Tibial nerve (tissue), 4 donors: ENCODE measurements around the gene ZNF778. TPM values are rescaled to one million over a fixed set of nuclear protein-coding genes. Genes with fewer than 3 reads are reported as not detected.
A peak's percentile ranks its signal among the peaks of the same experiment; 100 is the strongest.
"Not testable (repeated sequence)": the region's sequence is repeated elsewhere in the genome, so short reads cannot be mapped to it uniquely, and the experiment has no call there.

Experiments
- DNase-seq, 2 donors: peaks; one replicate each; pipeline ENCODE4 v3.0.0-alpha.2; 2019; ENCODE audit warnings: low spot score in 2 of 2
- H3K27ac ChIP-seq, 4 donors: fragments of 200-600 bp; sonication (generic) in 3 of 4; one replicate each; pipeline ENCODE4 v1.5.1; 2017 to 2019; ENCODE audit warnings: mild to moderate bottlenecking in 1 of 4
- H3K27me3 ChIP-seq, 2 donors: fragments of 200-600 bp; sonication (generic) in 1 of 2; one replicate each; pipeline versions ENCODE4 v1.5.1 to v1.6.0; 2017 to 2019
- H3K36me3 ChIP-seq, 3 donors: fragments of 200-600 bp; sonication (generic); one replicate each; pipeline ENCODE4 v1.5.1; 2018 to 2019
- H3K4me1 ChIP-seq, 4 donors: fragments of 200-600 bp; sonication (generic) in 3 of 4; one replicate each; pipeline ENCODE4 v1.5.1; 2017 to 2019
- H3K4me3 ChIP-seq, 4 donors: fragments of 200-600 bp; sonication (generic) in 3 of 4; one replicate each; pipeline ENCODE4 v1.5.1; 2017 to 2019; ENCODE audit warnings: mild to moderate bottlenecking in 1 of 4, moderate library complexity in 1 of 4
- H3K9me3 ChIP-seq, 4 donors: fragments of 200-600 bp; sonication (generic) in 3 of 4; one replicate each; pipeline ENCODE4 v1.5.1; 2017 to 2019
- EP300 ChIP-seq, 2 donors: sonication (generic); formaldehyde crosslinking; IDR thresholded peaks; one replicate each; pipeline ENCODE4 v1.6.1; 2017; ENCODE audit warnings: antibody characterized with exemption in 2 of 2, mild to moderate bottlenecking in 1 of 2
- POLR2A ChIP-seq, 2 donors: fragments of 450-650 bp; IDR thresholded peaks; one replicate each; pipeline ENCODE4 v1.6.1; 2017; ENCODE audit warnings: antibody characterized with exemption in 2 of 2, mild to moderate bottlenecking in 2 of 2, moderate library complexity in 2 of 2
- WGBS, 2 donors: methylation state at CpG; one replicate each; pipeline ENCODE4 v1.1.5; 2018; 5-methylcytosine and 5-hydroxymethylcytosine counted together
- total RNA-seq, 4 donors: library from RNA; depleted of rRNA; stranded (reverse); fragments of >200 nt; gene quantifications; one replicate each; pipeline ENCODE4 v1.1.0, GENCODE V29; 2016
- TF ChIP-seq, protein P1 (sequence below), 5 experiments: fragments of 200-600 bp in 3 of 5; fragments of 450-650 bp in 2 of 5; sonication (generic) in 3 of 5; IDR thresholded peaks; one replicate each; pipeline ENCODE4 v1.5.1; 2016 to 2019; ENCODE audit warnings: antibody characterized with exemption in 5 of 5, mild to moderate bottlenecking in 3 of 5, moderate library complexity in 2 of 5

Gene ZNF778
- total RNA-seq, 4 donors from 2014 or later, result 11.2 to 26.0 (median 16.2) TPM

DNA sequence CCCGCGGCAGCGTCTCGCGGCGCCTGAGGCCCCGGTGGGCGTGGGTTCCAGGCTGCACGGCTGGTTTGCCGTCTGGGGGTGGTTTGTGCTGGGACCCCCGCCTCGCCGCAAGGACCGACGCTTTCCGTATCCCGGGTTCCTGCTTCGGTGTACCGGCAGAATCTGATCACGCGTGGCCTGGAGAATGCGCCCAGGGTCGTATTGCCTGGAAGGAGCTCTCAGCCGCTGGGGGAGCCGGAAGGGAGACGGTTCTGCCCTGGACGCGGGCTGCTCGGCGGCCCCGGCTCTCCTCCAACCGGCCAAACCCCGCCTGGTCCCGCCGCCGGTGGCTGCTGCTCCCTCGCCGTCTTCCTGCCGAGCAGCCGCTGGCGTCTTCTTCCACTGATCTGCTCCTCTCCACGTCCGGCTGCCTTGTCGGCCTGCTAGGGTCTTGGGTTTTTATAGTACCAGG lies 39.8 kb downstream of the ZNF778 start:
- no peaks in the 10 kb centered on the region for H3K36me3 ChIP-seq

DNA sequence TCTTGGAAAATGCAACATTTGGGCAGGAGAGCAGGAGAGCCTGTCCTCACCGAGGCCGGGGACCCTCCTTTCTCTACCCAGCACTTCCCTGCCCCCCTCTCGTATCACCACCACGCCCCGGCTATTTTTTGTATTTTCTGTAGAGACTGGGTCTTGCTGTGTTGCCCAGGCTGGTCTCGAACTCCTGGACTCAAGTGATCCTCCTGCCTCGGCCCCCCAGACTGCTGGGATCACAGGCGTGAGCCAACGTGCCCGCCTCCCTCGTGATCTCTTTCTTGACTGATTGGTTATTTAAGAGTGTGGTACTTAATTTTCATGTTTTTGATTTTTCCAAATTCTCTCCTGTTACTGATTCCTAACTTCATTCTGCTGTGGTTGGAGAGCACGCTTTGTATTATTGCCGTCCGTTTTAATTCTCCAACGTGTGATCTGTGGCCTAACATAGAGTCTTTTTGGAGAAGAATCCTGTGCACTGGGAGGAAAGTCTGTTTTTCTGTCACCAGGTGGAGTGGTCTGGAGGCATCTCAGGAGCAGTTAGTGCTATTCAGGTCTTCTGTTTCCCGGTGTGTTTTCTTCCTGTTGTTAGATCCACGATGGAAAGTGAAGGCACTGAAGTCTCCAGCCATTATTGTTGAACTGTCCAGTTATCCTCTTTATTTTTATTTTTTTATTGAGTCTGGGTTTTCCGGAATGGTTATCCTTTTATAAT lies 40.4 kb downstream of the ZNF778 start:
- Histone ChIP-seq H3K4me1 (peaks cover 0 to 16% (median 10%) of the 10 kb centered on the region in 4 donors), H3K4me3 (peak overlapping the region in 3 of 4 donors; percentile 26 to 45 (median 34)), H3K27me3 (peaks cover 0 to 21% of the 10 kb centered on the region in 2 donors), H3K9me3 (peaks cover 0 to 12% (median 0%) of the 10 kb centered on the region in 4 donors), H3K27ac (peak overlapping the region in 1 of 4 donors; percentile 34), H3K36me3 (no peaks in the 10 kb centered on the region)
- no peak for DNase-seq
- TF ChIP-seq, protein P1, sequence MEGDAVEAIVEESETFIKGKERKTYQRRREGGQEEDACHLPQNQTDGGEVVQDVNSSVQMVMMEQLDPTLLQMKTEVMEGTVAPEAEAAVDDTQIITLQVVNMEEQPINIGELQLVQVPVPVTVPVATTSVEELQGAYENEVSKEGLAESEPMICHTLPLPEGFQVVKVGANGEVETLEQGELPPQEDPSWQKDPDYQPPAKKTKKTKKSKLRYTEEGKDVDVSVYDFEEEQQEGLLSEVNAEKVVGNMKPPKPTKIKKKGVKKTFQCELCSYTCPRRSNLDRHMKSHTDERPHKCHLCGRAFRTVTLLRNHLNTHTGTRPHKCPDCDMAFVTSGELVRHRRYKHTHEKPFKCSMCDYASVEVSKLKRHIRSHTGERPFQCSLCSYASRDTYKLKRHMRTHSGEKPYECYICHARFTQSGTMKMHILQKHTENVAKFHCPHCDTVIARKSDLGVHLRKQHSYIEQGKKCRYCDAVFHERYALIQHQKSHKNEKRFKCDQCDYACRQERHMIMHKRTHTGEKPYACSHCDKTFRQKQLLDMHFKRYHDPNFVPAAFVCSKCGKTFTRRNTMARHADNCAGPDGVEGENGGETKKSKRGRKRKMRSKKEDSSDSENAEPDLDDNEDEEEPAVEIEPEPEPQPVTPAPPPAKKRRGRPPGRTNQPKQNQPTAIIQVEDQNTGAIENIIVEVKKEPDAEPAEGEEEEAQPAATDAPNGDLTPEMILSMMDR (IDR thresholded peaks at IDR 0.05), result no peak
- 71 to 75% methylated on average over 18 of the region's 18 CpGs for WGBS, 2 donors

More for the DNA sequence above, 39.8 kb downstream of the ZNF778 start:
- peaks cover 0 to 21% of the 10 kb centered on the region in 2 donors for H3K27me3 ChIP-seq
- peak overlapping the region; percentile 26 to 45 (median 38) for H3K4me3 ChIP-seq
- H3K4me1 ChIP-seq, result peaks cover 0 to 16% (median 10%) of the 10 kb centered on the region in 4 donors
- TF ChIP-seq POLR2A (IDR thresholded peaks at IDR 0.05) (no peak), EP300 (IDR thresholded peaks at IDR 0.05) (no peak)
- TF ChIP-seq, protein P1 (IDR thresholded peaks at IDR 0.05), result no peak
- H3K27ac ChIP-seq, result peak overlapping the region in 1 of 4 donors; percentile 34
- WGBS, 2 donors, result 1 to 2% methylated on average over 23 to 44 of the region's 44 CpGs
- peaks cover 0 to 6% (median 0%) of the 10 kb centered on the region in 4 donors for H3K9me3 ChIP-seq
- no peak for DNase-seq

DNA sequence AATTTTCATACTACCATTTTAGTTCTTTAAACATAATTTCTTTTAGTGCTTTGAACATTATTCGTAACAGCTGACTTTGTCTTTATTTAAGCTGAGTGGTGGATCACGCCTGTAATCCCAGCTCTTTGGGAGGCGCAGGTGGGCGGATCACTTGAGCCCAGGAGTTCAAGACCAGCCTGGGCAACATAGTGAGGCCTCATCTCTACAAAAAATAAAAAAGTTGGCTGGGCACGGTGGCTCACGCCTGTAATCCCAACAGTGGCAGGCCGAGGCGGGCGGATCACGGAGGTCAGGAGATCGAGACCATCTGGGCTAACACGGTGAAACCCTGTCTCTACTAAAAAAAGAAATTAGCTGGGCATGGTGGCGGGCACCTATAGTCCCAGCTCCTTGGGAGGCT lies 42.4 kb downstream of the ZNF778 start:
- H3K27me3 ChIP-seq, result peaks cover 0 to 21% of the 10 kb centered on the region in 2 donors
- DNase-seq, H3K27ac ChIP-seq, H3K36me3 ChIP-seq, H3K4me3 ChIP-seq: not testable (repeated sequence)
- H3K4me1 ChIP-seq, result peaks cover 0 to 16% (median 10%) of the 10 kb centered on the region in 4 donors
- whole genome bisulfite sequencing, 2 donors, result 93 to 94% methylated on average over 13 of the region's 13 CpGs
- peaks cover 0 to 19% (median 0%) of the 10 kb centered on the region in 4 donors for H3K9me3 ChIP-seq

DNA sequence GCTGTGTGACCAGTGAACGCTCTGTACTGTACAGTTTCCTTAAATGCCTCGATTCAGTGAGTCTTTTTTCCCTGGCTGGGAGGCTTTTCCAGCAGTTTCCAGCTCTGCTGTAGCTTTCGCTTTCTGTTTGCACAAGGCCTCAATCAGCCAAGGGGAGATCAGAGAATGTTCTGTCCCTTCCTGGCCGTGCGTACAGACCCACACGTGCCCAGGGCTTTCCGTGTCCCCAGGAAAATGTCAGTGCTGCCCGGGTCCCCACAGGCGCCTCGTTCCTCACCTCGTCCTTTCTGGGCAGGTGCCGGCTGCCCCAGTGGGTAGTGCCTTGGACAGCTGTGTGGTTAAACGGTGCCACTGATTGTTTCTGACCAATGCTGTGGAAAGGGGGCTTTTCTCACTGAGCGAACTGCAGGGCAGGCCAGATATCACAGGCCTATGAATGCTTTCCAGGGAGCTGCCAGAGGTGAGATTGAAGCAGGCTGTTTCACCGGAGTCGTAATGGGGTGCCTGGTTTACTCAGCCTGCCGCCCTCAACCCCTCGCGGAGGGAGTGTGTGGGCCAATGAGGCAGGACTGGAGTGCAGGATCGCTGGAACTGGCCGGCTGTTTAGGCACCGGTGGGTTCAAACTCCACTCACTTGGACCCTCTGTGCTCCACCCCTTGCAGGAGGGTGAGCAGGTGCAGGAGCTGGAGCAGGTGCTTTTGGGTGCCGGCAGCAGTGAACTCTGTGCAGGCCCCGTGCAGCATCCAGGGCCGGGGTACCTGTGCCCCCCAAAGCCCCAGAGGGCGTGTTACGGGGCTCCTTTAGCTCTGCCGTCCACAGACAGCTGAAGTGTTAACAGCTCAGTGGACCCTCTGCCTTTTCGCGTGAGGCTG lies 44.4 kb downstream of the ZNF778 start:
- Histone ChIP-seq H3K36me3 (peaks cover 0 to 28% (median 4%) of the 10 kb centered on the region in 3 donors), H3K9me3 (peaks cover 0 to 19% (median 0%) of the 10 kb centered on the region in 4 donors), H3K4me3 (no peak overlapping the region), H3K27me3 (peaks cover 0 to 11% of the 10 kb centered on the region in 2 donors), H3K4me1 (peaks cover 0 to 10% (median 8%) of the 10 kb centered on the region in 4 donors), H3K27ac (no peak overlapping the region)
- TF ChIP-seq EP300 (IDR thresholded peaks at IDR 0.05) (no peak), POLR2A (IDR thresholded peaks at IDR 0.05) (no peak)
- TF ChIP-seq, protein P1 (IDR thresholded peaks at IDR 0.05), result no peak
- no peak for DNase-seq
- WGBS, 2 donors, result 85 to 88% methylated on average over 30 of the region's 30 CpGs

DNA sequence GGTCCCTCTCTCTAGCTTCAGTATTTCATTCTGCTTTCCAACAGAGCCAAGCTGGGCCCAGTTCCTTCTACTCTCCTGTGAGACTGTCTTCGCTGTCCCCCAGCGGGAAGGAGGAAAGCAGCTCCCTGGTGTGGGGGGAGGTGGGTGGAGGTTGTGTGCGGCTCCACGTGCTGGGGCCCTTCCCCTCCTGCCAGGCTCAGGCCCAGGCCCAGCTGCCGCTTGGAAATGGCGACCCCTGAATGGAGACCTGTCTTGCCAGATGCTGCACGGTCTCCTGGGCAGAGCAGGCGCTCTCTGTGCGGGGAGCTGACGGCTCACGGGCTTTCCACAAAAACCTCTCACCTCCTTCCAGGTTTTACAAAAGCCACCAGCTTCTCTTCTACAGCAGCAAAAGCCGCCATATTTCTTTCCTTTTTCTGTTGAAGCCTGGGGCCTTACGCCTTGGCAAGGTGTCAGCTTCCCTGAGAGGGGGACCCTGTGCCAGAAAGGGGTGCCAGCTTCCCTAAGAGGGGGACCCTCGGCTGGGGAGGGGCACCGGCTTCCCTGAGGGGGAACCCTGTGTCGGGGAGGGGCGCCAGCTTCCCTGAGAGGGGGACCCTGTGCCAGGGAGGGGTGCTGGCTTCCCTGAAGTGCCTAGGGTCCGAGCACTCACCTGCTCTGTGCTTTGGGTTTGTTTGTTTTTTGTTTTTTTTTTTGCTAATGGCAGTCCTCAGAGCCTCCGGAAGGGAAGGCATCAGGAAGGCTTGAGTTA lies 47.5 kb downstream of the ZNF778 start:
- H3K27me3 ChIP-seq, result no peaks in the 10 kb centered on the region
- H3K4me1 ChIP-seq, result peaks cover 0 to 11% (median 0%) of the 10 kb centered on the region in 4 donors
- 88 to 90% methylated on average over 17 to 19 of the region's 19 CpGs for WGBS, 2 donors
- peaks cover 0 to 19% (median 0%) of the 10 kb centered on the region in 4 donors for H3K9me3 ChIP-seq
- peaks cover 6 to 51% (median 6%) of the 10 kb centered on the region in 3 donors for H3K36me3 ChIP-seq
- no peak overlapping the region for H3K4me3 ChIP-seq
- TF ChIP-seq, protein P1 (IDR thresholded peaks at IDR 0.05), result no peak
- no peak for TF ChIP-seq POLR2A (IDR thresholded peaks at IDR 0.05)
- no peak for TF ChIP-seq EP300 (IDR thresholded peaks at IDR 0.05)
- H3K27ac ChIP-seq, result no peak overlapping the region
- DNase-seq, result no peak
